DOHH2 (cell line): Measurements from ENCODE around the gene MUSTN1.

Experiments used
- H3F3A ChIP-seq: fragments of 200-600 bp; sonication (generic), shearing (Covaris generic); 2 replicates; pipeline ENCODE4 v1.6.0; 2016; ENCODE audit warnings: antibody characterized with exemption, mild to moderate bottlenecking; ENCODE audit not compliant: control insufficient read depth, insufficient read depth
- H3K27ac ChIP-seq: fragments of 200-600 bp; sonication (generic); 2 replicates; pipeline ENCODE4 v1.5.1; 2014; ENCODE audit warnings: low read depth, mild to moderate bottlenecking, low read length, moderate library complexity
- H3K27me3 ChIP-seq: fragments of 200-600 bp; sonication (generic); 2 replicates; pipeline ENCODE4 v1.6.1; 2014; ENCODE audit warnings: mild to moderate bottlenecking, low read length, mixed read lengths; ENCODE audit not compliant: control insufficient read depth
- H3K36me3 ChIP-seq: fragments of 200-600 bp; sonication (generic); 2 replicates; pipeline ENCODE4 v1.6.1; 2014; ENCODE audit warnings: mild to moderate bottlenecking, low read length, moderate library complexity, mixed read lengths; ENCODE audit not compliant: control insufficient read depth
- H3K4me1 ChIP-seq: fragments of 200-600 bp; sonication (generic); 2 replicates; pipeline ENCODE4 v1.6.1; 2014; ENCODE audit warnings: mild to moderate bottlenecking, low read length, mixed read lengths; ENCODE audit not compliant: control insufficient read depth
- H3K4me2 ChIP-seq: fragments of 200-600 bp; sonication (generic); 2 replicates; pipeline ENCODE4 v1.6.0; 2014; ENCODE audit warnings: mild to moderate bottlenecking, low read length, moderate library complexity
- H3K4me3 ChIP-seq: fragments of 200-600 bp; sonication (generic); 2 replicates; pipeline ENCODE4 v1.5.1; 2014; ENCODE audit warnings: mild to moderate bottlenecking, low read length, mixed read lengths
- H3K79me2 ChIP-seq: fragments of 200-600 bp; sonication (generic); 2 replicates; pipeline ENCODE4 v1.6.1; 2014; ENCODE audit warnings: mild to moderate bottlenecking, low read length, mixed read lengths; ENCODE audit not compliant: control insufficient read depth
- H3K9me2 ChIP-seq: fragments of 200-600 bp; sonication (generic); replicated peaks from 2 replicates; pipeline ENCODE4 v1.6.1; 2014; ENCODE audit warnings: mild to moderate bottlenecking, low read length, mixed read lengths; ENCODE audit not compliant: control insufficient read depth
- H3K9me3 ChIP-seq: fragments of 200-600 bp; sonication (generic); 2 replicates; pipeline ENCODE4 v1.6.1; 2014; ENCODE audit warnings: antibody characterized with exemption, low read length, mixed read lengths; ENCODE audit not compliant: control insufficient read depth, insufficient read depth
- H4K20me1 ChIP-seq: fragments of 200-600 bp; sonication (generic); 2 replicates; pipeline ENCODE4 v1.6.0; 2014; ENCODE audit warnings: low read depth, mild to moderate bottlenecking, antibody characterized with exemption, low read length, moderate library complexity; ENCODE audit not compliant: control insufficient read depth, insufficient read depth
- CTCF ChIP-seq: fragments of 200-600 bp; sonication (generic); IDR thresholded peaks from one replicate; pipeline ENCODE4 v1.5.1; 2014; ENCODE audit warnings: antibody characterized with exemption, mild to moderate bottlenecking, low read depth, low read length; ENCODE audit not compliant: poor library complexity, severe bottlenecking
- EZH2phosphoT487 ChIP-seq: fragments of 200-600 bp; sonication (generic); IDR thresholded peaks from 2 replicates; pipeline ENCODE4 v1.6.1; 2017; ENCODE audit warnings: borderline replicate concordance, mild to moderate bottlenecking, antibody characterized with exemption, low read length, moderate library complexity, mixed read lengths

Gene MUSTN1

GRCh38 chr3:52824037-52824436 lies 10.8 kb downstream of the MUSTN1 start:
- no peak overlapping the region for H3K27ac ChIP-seq
- H3F3A ChIP-seq = no peaks in the 10 kb centered on the region
- H3K4me2 ChIP-seq = no peak overlapping the region
- H4K20me1 ChIP-seq = no peaks in the 10 kb centered on the region; the same call in 1 of the 2 replicates
- H3K27me3 ChIP-seq = no peaks in the 10 kb centered on the region
- no peak overlapping the region for H3K4me3 ChIP-seq
- no peaks in the 10 kb centered on the region for H3K9me2 ChIP-seq
- H3K4me1 ChIP-seq = no peaks in the 10 kb centered on the region
- no peaks in the 10 kb centered on the region for H3K79me2 ChIP-seq
- H3K9me3 ChIP-seq = no peaks in the 10 kb centered on the region
- H3K36me3 ChIP-seq = no peaks in the 10 kb centered on the region
- no peak for TF ChIP-seq EZH2phosphoT487
- TF ChIP-seq CTCF = no peak

- H3K4me1 ChIP-seq = no peaks in the 10 kb centered on the region
- H3K36me3 ChIP-seq = no peaks in the 10 kb centered on the region
- no peaks in the 10 kb centered on the region for H3K79me2 ChIP-seq
- H3K4me2 ChIP-seq = no peak overlapping the region
- no peaks in the 10 kb centered on the region for H3F3A ChIP-seq
- TF ChIP-seq CTCF (no peak), EZH2phosphoT487 (no peak)
- no peak overlapping the region for H3K4me3 ChIP-seq
- no peaks in the 10 kb centered on the region for H3K9me3 ChIP-seq
- H3K27me3 ChIP-seq = no peaks in the 10 kb centered on the region
- H4K20me1 ChIP-seq = no peaks in the 10 kb centered on the region; the same call in 1 of the 2 replicates
- no peak overlapping the region for H3K27ac ChIP-seq
- H3K9me2 ChIP-seq = no peaks in the 10 kb centered on the region
Measured at GRCh38 chr3:52822363-52822762, 12.5 kb downstream of the MUSTN1 start.

GRCh38 chr3:52820736-52821135 lies 14.1 kb downstream of the MUSTN1 start:
- TF ChIP-seq CTCF = peak; percentile 87
- TF ChIP-seq EZH2phosphoT487 = no peak
- H3K79me2 ChIP-seq = no peaks in the 10 kb centered on the region
- H3K9me3 ChIP-seq = no peaks in the 10 kb centered on the region
- H3K36me3 ChIP-seq = no peaks in the 10 kb centered on the region
- no peaks in the 10 kb centered on the region for H3K27me3 ChIP-seq
- no peak overlapping the region for H3K27ac ChIP-seq
- no peaks in the 10 kb centered on the region for H3K9me2 ChIP-seq
- no peaks in the 10 kb centered on the region for H3F3A ChIP-seq
- no peak overlapping the region for H3K4me3 ChIP-seq
- no peak overlapping the region for H3K4me2 ChIP-seq
- no peaks in the 10 kb centered on the region; the same call in 1 of the 2 replicates for H4K20me1 ChIP-seq
- H3K4me1 ChIP-seq = no peaks in the 10 kb centered on the region

GRCh38 chr3:52819936-52820335 lies 14.9 kb downstream of the MUSTN1 start:
- no peak for TF ChIP-seq CTCF
- no peak for TF ChIP-seq EZH2phosphoT487
- Histone ChIP-seq H3K79me2 (no peaks in the 10 kb centered on the region), H3K27me3 (no peaks in the 10 kb centered on the region), H3K4me1 (no peaks in the 10 kb centered on the region), H4K20me1 (no peaks in the 10 kb centered on the region; the same call in 1 of the 2 replicates), H3F3A (no peaks in the 10 kb centered on the region), H3K27ac (no peak overlapping the region), H3K9me2 (no peaks in the 10 kb centered on the region), H3K4me3 (no peak overlapping the region), H3K36me3 (no peaks in the 10 kb centered on the region), H3K4me2 (no peak overlapping the region), H3K9me3 (no peaks in the 10 kb centered on the region)
